ENCODE measurements around the gene ASS1.

ASS1 gene

GRCh38 chr9:130500340-130501180 lies 55.8 kb downstream of the ASS1 start:
- DNase-seq: no peak

GRCh38 chr9:130501639-130502038 lies 56.9 kb downstream of the ASS1 start:
- DNase-seq: no peak

- DNase-seq: no peak
Observed at GRCh38 chr9:130508218-130508617, 63.5 kb downstream of the ASS1 start.

- DNase-seq: no peak
Observed at GRCh38 chr9:130512199-130512598, 67.4 kb downstream of the ASS1 start.

- no peak for DNase-seq
Observed at GRCh38 chr9:130513078-130513477, 68.3 kb downstream of the ASS1 start.

- no peak for DNase-seq
Observed at GRCh38 chr9:130518233-130518632, 73.5 kb downstream of the ASS1 start.

GRCh38 chr9:130518943-130519799 lies 74.4 kb downstream of the ASS1 start:
- no peak for DNase-seq

- no peak for DNase-seq
Observed at GRCh38 chr9:130519927-130520326, 75.2 kb downstream of the ASS1 start.

GRCh38 chr9:130521715-130522114 lies 77.0 kb downstream of the ASS1 start:
- no peak for DNase-seq

GRCh38 chr9:130522233-130522808 lies 77.6 kb downstream of the ASS1 start:
- peak; percentile 43 for DNase-seq

- no peak for DNase-seq
Observed at GRCh38 chr9:130523921-130524320, 79.2 kb downstream of the ASS1 start.

- no peak for DNase-seq
Observed at GRCh38 chr9:130526193-130526853, 81.6 kb downstream of the ASS1 start.

GRCh38 chr9:130526854-130527650 lies 82.3 kb downstream of the ASS1 start:
- DNase-seq: no peak

- no peak for DNase-seq
Observed at GRCh38 chr9:130527651-130528310, 83.0 kb downstream of the ASS1 start.

- no peak for DNase-seq
Observed at GRCh38 chr9:130528674-130529073, 83.9 kb downstream of the ASS1 start.

GRCh38 chr9:130530938-130531337 lies 86.2 kb downstream of the ASS1 start:
- no peak for DNase-seq

GRCh38 chr9:130531670-130532069 lies 86.9 kb downstream of the ASS1 start:
- no peak for DNase-seq

GRCh38 chr9:130532426-130533080 lies 87.8 kb downstream of the ASS1 start:
- no peak for DNase-seq

GRCh38 chr9:130535818-130536521 lies 91.2 kb downstream of the ASS1 start:
- DNase-seq: no peak

GRCh38 chr9:130536701-130537107 lies 91.9 kb downstream of the ASS1 start:
- no peak for DNase-seq
